Bronchial epithelial cell (primary cell): ENCODE data around the gene GATA6. TPM values are rescaled to one million over a fixed set of nuclear protein-coding genes. Genes with fewer than 3 reads are reported as not detected.

ENCODE experiments used
- DNase-seq: peaks from one replicate; pipeline ENCODE4 v3.0.0-alpha.2; 2010; ENCODE audit warnings: low read depth
- FAIRE-seq: peaks from 2 replicates; lab custom pipeline; 2011; peaks lifted over from hg19 to GRCh38; lab: Jason Lieb, UNC
- H3K27me3 ChIP-seq: 2 replicates; pipeline ENCODE4 v1.5.1; 2011; ENCODE audit warnings: low read length; ENCODE audit not compliant: control insufficient read depth, insufficient read depth
- H3K36me3 ChIP-seq: 2 replicates; pipeline ENCODE4 v1.5.1; 2011; ENCODE audit warnings: low read length; ENCODE audit not compliant: control insufficient read depth, insufficient read depth
- H3K4me3 ChIP-seq: 2 replicates; pipeline ENCODE4 v1.5.1; 2011; ENCODE audit warnings: mild to moderate bottlenecking, low read depth, low read length, control low read depth
- CTCF ChIP-seq: IDR thresholded peaks from 2 replicates; pipeline ENCODE4 v1.5.1; 2011; ENCODE audit warnings: mild to moderate bottlenecking, moderate library complexity, low read length, control low read depth, inconsistent platforms; ENCODE audit not compliant: insufficient read depth, severe bottlenecking
- total RNA-seq: library from RNA; depleted of rRNA; stranded (reverse); fragments of >200 nt; gene quantifications from 2 replicates; pipeline ENCODE4 v1.2.1, GENCODE V29; 2014

GATA6 gene
- total RNA-seq, 1 donor from 2014 or later: 2.9 TPM

GRCh38 chr18:22198163-22198562 lies 28.8 kb downstream of the GATA6 start:
- no peak overlapping the region for H3K4me3 ChIP-seq
- FAIRE-seq (no peak), DNase-seq (no peak)
- no peak for TF ChIP-seq CTCF
- peaks cover 13% of the 10 kb centered on the region for H3K36me3 ChIP-seq
- H3K27me3 ChIP-seq: no peaks in the 10 kb centered on the region

- no peak for TF ChIP-seq CTCF
- Histone ChIP-seq H3K4me3 (no peak overlapping the region), H3K36me3 (peaks cover 11% of the 10 kb centered on the region), H3K27me3 (no peaks in the 10 kb centered on the region)
- no peak for FAIRE-seq
- DNase-seq: no peak
Measured at GRCh38 chr18:22199005-22199404, 29.6 kb downstream of the GATA6 start.

- TF ChIP-seq CTCF: no peak
- Histone ChIP-seq H3K4me3 (no peak overlapping the region), H3K27me3 (no peaks in the 10 kb centered on the region), H3K36me3 (peaks cover 11% of the 10 kb centered on the region)
- FAIRE-seq (no peak), DNase-seq (no peak)
Measured at GRCh38 chr18:22200611-22201225, 31.3 kb downstream of the GATA6 start.

GRCh38 chr18:22203035-22203434 lies 33.6 kb downstream of the GATA6 start:
- FAIRE-seq: no peak
- no peak for TF ChIP-seq CTCF
- no peaks in the 10 kb centered on the region for H3K27me3 ChIP-seq
- H3K4me3 ChIP-seq: no peak overlapping the region
- H3K36me3 ChIP-seq: peaks cover 9% of the 10 kb centered on the region
- no peak for DNase-seq

GRCh38 chr18:22203536-22204213 lies 34.3 kb downstream of the GATA6 start:
- FAIRE-seq: no peak
- no peak for DNase-seq
- Histone ChIP-seq H3K36me3 (peaks cover 9% of the 10 kb centered on the region), H3K27me3 (no peaks in the 10 kb centered on the region), H3K4me3 (no peak overlapping the region)
- no peak for TF ChIP-seq CTCF
